ENCODE data around the gene KCTD19.

Gene KCTD19

GRCh38 chr16:67342616-67343015 lies 16.1 kb upstream of the KCTD19 start:
- no peak for DNase-seq (ENCODE audit: low spot score)
- no peak for TF ChIP-seq CTCF (IDR thresholded peaks at IDR 0.05; ENCODE audit: borderline replicate concordance, control extremely low read depth, extremely low read depth, insufficient read depth, missing control alignments)
- in situ Hi-C loops (cut with MboI; ENCODE audit: low sequenced_read_pairs, unreplicated experiment), result no loop called here

GRCh38 chr16:67341250-67341649 lies 14.7 kb upstream of the KCTD19 start:
- in situ Hi-C loops (cut with MboI; ENCODE audit: low sequenced_read_pairs, unreplicated experiment), result no loop called here
- no peak for TF ChIP-seq CTCF (IDR thresholded peaks at IDR 0.05; ENCODE audit: borderline replicate concordance, control extremely low read depth, extremely low read depth, insufficient read depth, missing control alignments)
- DNase-seq (ENCODE audit: low spot score), result no peak

- TF ChIP-seq CTCF (IDR thresholded peaks at IDR 0.05; ENCODE audit: borderline replicate concordance, control extremely low read depth, extremely low read depth, insufficient read depth, missing control alignments), result peak; percentile 12
- in situ Hi-C loops (cut with MboI; ENCODE audit: low sequenced_read_pairs, unreplicated experiment), result no loop called here
- no peak for DNase-seq (ENCODE audit: low spot score)
These were observed 12.9 kb upstream of the KCTD19 start for GRCh38 chr16:67339453-67339852.

GRCh38 chr16:67336648-67337047 lies 10.1 kb upstream of the KCTD19 start:
- no peak for TF ChIP-seq CTCF (IDR thresholded peaks at IDR 0.05; ENCODE audit: borderline replicate concordance, control extremely low read depth, extremely low read depth, insufficient read depth, missing control alignments)
- in situ Hi-C loops (cut with MboI; ENCODE audit: low sequenced_read_pairs, unreplicated experiment), result no loop called here
- DNase-seq (ENCODE audit: low spot score), result no peak

DNA sequence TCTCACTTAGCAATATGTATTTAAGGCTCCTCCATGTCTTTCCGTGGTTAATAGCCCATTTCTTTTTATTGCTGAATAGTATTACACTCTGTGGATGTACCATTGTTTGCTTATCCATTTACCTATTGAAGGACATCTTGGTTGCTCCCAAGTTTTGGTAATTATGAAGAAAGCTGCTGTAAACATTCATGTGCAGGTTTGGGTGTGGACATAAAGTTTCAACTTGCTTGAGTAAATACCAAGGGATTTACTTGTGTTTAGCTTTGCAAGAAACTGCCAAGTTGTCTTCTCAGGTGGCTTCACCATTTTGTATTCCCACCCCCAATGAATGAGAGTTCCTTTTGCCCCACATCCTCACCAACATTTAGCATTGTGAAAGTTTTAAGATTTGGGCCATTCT lies 9.6 kb upstream of the KCTD19 start:
- no peak for DNase-seq (ENCODE audit: low spot score)
- in situ Hi-C loops (cut with MboI; ENCODE audit: low sequenced_read_pairs, unreplicated experiment), result no loop called here
- no peak for TF ChIP-seq CTCF (IDR thresholded peaks at IDR 0.05; ENCODE audit: borderline replicate concordance, control extremely low read depth, extremely low read depth, insufficient read depth, missing control alignments)

DNA sequence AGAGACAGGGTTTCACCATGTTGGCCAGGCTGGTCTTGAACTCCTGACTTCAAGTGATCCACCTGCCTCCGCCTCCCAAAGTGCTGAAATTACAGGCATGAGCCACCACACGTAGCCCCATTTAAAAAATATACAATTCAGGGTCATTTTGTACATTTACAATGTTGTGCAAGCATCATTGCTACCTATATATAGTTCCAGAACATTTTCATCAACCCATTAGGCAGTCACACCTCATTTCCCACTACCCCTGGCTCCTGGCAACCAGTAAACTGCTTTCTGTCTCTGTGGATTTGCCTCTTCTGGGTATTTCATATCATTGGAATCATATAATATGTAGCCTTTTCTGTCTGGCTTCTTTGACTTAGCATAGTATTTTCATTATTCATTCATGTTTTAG lies 6.8 kb upstream of the KCTD19 start:
- TF ChIP-seq CTCF (IDR thresholded peaks at IDR 0.05; ENCODE audit: borderline replicate concordance, control extremely low read depth, extremely low read depth, insufficient read depth, missing control alignments), result no peak
- in situ Hi-C loops (cut with MboI; ENCODE audit: low sequenced_read_pairs, unreplicated experiment), result no loop called here
- no peak for DNase-seq (ENCODE audit: low spot score)

- TF ChIP-seq CTCF (IDR thresholded peaks at IDR 0.05; ENCODE audit: borderline replicate concordance, control extremely low read depth, extremely low read depth, insufficient read depth, missing control alignments), result no peak
- DNase-seq (ENCODE audit: low spot score), result no peak
- in situ Hi-C loops (cut with MboI; ENCODE audit: low sequenced_read_pairs, unreplicated experiment), result no loop called here
These were observed 3.4 kb upstream of the KCTD19 start for GRCh38 chr16:67329901-67330300.

All from GM13976 (cell line).